Measurements from ENCODE around the gene GPR132. TPM values are rescaled to one million over a fixed set of nuclear protein-coding genes. Genes with fewer than 3 reads are reported as not detected.

Gene GPR132
- total RNA-seq, 4 donors from 2014 or later = 2.7 to 9.0 (median 7.6) TPM

GRCh38 chr14:105026802-105027563 lies 38.2 kb downstream of the GPR132 start:
- ATAC-seq (ENCODE audit: low FRiP score) = no peak
- no peak for TF ChIP-seq CTCF (IDR thresholded peaks at IDR 0.05)
- no peak for DNase-seq (ENCODE audit: low spot score)

- TF ChIP-seq CTCF (IDR thresholded peaks at IDR 0.05) = no peak
- ATAC-seq (ENCODE audit: low FRiP score) = no peak
- DNase-seq (ENCODE audit: low spot score) = no peak
Measured at GRCh38 chr14:105026033-105026785, 39.0 kb downstream of the GPR132 start.

GRCh38 chr14:105025429-105025828 lies 39.8 kb downstream of the GPR132 start:
- no peak for TF ChIP-seq CTCF (IDR thresholded peaks at IDR 0.05)
- DNase-seq (ENCODE audit: low spot score) = no peak
- no peak for ATAC-seq (ENCODE audit: low FRiP score)

GRCh38 chr14:105023791-105024480 lies 41.3 kb downstream of the GPR132 start:
- no peak for DNase-seq (ENCODE audit: low spot score)
- TF ChIP-seq CTCF (IDR thresholded peaks at IDR 0.05) = no peak

GRCh38 chr14:105023144-105023543 lies 42.1 kb downstream of the GPR132 start:
- no peak for ATAC-seq (ENCODE audit: low FRiP score)
- DNase-seq (ENCODE audit: low spot score) = no peak
- no peak for TF ChIP-seq CTCF (IDR thresholded peaks at IDR 0.05)

More at GRCh38 chr14:105023791-105024480, 41.3 kb downstream of the GPR132 start:
- ATAC-seq (ENCODE audit: low FRiP score) = no peak

GRCh38 chr14:105022276-105022670 lies 43.0 kb downstream of the GPR132 start:
- ATAC-seq (ENCODE audit: low FRiP score) (no peak), DNase-seq (ENCODE audit: low spot score) (no peak)
- TF ChIP-seq CTCF (IDR thresholded peaks at IDR 0.05) = no peak
